ENCODE measurements around the gene CTSZ.
"Not testable (repeated sequence)": the region's sequence is repeated elsewhere in the genome, so short reads cannot be mapped to it uniquely, and the experiment has no call there.

Gene CTSZ

DNA sequence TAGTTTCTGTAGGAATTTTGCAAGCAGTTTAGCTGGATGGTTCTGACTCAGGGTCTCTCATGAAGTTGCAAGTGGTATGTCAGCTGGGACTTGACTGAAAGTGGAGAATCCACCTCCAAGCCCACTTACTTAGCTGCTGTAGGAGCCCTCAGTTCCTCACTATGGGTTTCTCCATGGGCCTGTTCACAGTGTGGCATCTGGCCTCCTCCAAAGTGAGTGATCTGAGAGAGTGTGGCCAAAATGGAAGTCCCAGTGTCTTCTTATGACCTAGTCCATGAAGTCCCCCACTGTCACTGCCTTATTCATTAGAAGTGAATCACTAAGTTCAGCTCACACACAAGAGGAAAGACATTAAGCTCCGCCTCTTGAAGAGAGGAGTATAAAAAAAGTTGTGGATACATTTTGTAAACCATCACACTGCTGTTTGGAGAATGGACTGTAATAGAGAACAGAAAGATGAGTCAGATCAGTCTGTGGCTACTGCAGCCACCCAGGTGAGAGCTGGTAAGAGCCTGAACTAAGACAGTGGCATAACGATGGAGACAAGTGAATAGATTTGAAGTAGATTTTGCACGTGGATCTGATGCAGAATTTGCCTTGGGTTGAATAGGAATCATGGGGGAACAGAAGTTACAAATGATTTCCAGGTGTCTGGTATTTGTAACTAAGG, 30.9 kb downstream of the CTSZ start:
- no peak for DNase-seq

DNA sequence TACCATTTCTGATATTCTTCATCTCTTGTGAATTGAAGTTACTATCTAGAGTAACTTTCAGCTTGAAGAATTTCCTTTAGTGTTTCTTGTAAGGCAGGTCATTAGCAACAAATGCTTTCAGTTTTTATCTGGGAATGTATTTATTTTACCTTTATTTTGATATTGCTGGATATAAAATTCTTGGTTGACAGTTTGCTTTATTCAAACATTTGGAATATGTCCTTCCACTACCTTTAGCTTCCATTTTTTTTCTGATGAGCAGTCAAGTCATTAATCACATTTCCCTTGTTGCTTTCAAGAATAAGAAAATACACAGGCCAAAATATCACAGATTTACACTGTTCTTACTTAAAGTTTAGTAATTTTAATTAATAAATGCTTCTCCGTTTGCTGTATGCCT, 31.7 kb downstream of the CTSZ start:
- no peak for DNase-seq

DNA sequence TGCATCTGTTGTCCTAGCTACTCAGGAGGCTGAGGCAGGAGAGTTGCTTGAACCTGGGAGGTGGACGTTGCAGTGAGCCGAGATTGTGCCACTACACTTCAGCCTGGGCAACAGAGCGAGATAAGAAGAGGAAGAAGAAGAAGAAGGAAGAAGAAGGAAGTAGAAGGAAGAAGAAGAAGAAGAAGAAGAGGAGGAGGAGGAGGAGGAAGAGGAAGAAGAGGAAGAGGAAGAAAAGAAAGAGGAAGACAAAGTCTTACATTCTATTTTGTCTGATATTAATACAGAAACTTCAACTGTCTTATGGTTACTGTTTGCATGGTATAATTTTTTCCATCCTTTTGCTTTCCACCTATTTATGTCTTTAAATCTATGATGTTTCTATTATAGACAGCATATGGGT, 33.2 kb downstream of the CTSZ start:
- DNase-seq: no peak

DNA sequence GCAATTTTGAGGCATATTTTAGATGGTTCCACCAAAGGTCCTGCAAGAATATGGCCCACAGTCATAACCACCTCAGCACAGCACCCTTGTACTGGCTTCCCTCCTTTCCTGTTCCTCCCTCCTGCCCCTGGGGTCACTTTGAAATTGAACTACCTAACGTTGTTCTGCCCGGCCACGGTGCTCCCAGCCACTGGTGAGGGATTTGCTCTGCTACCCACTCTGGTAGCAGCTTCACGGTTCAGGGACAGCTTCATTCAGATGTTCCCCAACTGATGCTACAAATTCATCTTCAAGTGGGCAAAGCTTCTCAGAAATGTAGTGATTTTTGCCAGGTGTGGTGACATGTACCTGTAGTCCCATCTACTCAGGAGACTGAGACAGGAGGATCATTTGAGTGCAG, 33.9 kb downstream of the CTSZ start:
- no peak for DNase-seq

DNA sequence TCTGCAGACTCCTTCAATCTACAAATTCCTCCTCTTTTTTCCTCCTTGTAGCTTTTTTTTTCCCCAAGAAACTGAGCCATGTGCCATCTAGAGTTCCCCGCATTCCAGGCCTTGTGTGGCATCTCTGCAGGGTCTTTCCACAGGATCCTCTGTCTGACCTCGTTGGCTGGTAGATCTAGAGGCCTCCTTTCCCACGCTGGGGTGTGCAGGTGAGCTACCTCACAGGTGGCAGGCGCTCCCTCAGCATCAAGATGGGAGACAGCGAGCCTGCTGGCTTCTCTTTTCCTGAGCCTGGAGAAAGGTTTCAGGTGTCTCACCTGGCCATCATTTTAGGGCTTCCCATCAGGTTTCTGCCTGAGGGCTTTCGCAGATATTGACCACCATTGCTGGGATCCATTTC, 35.6 kb downstream of the CTSZ start:
- DNase-seq: no peak

DNA sequence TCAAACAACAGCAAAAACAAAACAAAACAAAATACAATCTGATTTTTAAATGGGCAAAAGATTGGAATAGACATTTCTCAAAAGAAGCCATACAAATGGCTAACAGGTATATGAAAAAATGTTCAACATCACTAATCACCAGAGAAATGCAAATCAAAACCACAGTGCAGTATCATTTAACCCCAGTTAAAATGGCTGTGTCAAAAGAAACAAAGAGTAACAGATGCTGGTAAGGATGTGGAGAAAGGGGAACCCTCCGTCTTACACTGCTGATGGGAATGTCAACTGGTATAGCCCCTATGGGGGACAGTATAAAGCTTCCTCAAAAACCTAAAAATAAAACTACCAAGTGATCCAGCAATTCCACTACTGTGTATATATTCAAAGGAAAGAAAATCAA, 36.9 kb downstream of the CTSZ start:
- DNase-seq: no peak

DNA sequence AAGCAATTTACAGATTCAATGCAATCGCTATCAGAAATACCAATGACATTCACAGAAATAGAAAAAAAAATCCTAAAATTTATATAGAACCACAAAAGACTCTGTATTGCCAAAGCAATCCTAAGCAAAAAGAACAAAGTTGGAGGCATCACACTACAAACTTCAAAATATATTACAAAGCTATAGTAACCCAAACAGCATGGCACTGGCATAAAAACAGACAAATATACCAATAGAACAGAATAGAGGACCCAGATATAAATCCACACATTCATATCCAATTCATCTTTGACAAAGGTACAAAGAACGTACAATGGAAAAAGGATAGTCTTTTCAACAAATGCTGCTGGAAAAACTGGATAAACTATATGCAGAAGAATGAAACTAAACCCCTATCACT, 37.6 kb downstream of the CTSZ start:
- DNase-seq: no peak

DNA sequence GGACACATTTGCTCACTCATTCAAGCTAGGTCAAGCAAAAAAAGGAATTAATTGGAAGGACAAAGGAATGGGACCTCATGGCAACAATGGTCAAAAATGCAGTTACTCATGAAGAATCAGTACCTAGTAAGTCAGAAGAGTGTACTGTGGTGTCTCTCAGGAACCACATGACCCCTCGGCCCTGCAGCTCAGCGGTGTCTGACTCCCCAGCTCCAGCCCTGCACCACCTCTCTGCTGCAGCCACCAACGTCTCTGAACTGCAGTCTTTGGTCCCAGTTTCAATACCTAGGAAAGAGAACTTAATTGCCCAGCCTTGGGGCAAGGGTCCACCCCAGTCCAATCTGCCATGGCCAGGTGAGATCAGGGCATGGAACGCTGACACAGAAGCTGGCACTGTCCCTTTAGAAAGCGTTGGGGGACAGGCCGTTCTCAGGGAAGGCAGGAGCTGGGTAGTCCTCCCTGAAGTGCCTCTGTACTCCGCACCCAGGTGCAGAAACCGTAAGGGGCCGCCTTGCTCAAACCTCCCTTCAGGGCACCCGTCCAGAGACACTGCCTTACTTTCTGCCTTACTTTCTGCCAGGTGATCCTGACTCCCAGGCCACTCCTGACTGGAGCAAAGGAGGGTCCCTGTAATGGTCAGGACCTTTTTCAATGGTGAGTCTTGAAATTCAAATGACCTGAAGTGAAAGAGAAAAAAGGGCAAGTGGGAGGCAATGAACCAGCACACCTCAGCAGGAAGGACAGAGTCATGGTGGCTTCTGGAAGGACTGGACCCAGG, 39.2 kb downstream of the CTSZ start:
- DNase-seq: no peak

DNA sequence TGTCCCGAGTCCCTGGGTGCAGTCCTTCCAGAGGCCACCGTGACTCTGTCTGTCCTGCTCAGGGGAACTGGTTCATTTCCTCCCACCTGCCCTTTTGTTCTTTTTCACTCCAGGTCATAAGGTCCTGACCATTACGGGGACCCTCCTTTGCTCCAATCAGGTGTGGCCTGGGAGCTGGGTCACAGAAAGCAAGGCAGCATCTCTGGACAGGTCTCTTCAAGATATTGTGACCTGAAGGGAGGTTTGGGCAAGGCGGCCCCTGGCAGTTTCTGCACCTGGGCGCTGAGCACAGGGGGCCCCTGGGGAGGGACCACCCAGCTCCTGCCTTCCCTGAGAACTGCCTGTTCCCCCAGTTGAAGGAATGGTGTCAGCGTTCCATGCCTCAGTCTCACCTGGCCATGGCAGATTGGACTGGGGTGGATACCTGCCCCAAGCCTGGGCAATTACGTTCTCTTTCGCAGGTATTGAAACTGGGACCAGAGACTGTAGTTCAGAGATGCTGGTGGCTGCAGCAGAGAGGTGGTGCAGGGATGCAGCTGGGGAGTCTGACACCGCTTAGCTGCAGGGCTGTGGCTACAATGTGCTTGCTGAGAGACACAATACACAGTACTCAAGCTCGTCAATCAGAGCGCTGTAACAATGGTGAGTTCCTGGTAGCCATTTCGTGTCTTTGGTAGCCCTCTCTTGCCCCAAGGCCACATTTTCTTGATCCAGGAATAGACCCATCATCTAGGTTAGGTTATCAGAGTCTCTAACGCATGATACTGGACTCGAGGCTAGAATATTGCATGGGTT, 41.6 kb downstream of the CTSZ start:
- no peak for DNase-seq

DNA sequence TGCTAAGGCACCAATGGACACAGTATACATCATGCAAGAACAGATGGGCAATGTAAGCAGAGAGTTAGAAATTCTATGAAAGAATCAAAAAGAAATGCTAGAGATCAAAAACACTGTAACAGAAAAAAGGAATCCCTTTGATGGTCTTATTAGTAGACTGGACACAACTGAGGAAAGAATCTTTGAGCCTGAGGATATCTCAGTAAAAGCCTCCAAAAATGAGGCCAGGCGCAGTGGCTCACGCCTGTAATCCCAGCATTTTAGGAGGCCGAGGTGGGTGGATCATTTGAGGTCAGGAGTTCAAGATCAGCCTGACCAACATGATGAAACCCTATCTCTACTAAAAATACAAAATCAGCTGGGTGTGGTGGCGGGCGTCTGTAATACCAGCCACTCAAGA, 43.1 kb downstream of the CTSZ start:
- DNase-seq: not testable (repeated sequence)

DNA sequence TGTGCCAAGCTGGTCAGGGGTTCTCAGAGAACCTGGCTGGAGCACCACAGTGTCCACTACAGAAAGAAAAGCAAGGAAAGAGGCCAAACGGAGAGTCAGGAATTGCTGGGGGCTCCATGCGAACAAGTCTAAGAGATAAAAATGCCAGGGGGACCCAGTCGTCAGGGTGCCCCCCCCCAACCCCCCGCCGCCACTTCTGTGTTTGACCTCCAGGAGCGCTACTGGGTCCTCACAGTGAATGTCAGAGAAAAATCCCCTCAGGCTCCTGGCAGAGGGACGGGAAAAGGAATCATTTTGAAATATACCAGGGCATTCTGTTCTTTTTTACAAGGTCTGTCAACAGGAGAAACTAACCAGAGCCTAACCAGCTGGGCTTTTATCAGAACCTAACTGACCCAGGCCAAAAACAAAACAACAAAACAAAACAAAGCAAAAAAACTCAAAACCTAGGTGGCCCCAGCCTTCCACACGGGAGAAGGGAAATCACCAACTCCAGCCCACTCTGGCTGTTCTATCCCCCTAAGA, 43.9 kb downstream of the CTSZ start:
- DNase-seq: no peak

DNA sequence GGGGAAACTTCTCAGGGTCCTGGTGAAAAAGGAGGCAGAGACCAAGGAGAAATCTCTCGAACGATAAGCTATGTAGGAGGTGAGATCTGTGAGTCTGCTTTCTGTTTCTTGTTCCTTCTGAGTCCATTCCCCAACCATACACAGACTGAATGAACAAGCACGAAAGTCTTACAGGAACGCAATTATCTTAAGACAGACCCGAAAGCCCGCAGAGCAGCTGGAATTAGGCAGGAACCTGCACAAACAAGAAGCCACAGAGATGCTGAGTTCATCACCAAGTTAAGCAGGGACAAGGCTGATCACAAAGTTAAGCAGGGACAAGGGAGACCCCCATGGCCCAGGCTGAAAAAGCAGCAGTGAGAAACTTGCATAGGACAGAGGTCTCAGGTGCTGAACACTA, 47.4 kb downstream of the CTSZ start:
- no peak for DNase-seq

DNA sequence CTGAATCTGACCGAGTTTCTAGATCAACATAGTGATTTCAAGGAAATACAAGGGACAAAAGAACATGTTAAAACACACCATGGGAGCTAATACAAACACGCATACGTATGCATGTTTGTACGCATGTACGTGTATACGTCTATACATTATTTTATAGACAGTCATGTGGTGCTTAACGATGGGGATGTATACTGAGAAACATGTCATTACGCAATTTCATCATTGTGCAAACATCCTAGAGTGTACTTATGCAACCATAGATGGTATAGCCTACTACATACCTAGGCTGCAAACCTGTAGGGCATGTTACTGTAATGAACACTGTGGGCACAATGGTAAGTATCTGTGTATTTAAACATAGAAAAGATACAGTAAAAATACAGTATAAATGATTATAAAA, 51.0 kb downstream of the CTSZ start:
- DNase-seq: no peak

DNA sequence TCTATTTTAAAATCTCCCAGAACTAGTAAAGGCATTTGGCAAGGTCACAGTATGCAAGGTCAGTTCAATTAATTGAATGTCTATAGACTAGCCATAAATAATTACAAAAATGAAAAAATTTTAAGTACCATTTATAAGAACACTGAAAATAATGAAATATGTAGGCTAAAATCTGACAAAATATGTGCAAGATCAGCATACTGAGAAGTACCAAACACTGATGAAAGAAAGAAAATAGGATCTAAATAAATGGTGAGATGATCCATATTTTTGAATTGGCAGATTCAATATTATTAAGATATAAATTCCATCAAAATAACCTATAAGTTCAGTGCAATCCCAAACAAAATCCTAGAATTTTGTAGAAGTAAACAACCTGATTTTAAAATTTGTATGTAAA, 54.0 kb downstream of the CTSZ start:
- DNase-seq: no peak

DNA sequence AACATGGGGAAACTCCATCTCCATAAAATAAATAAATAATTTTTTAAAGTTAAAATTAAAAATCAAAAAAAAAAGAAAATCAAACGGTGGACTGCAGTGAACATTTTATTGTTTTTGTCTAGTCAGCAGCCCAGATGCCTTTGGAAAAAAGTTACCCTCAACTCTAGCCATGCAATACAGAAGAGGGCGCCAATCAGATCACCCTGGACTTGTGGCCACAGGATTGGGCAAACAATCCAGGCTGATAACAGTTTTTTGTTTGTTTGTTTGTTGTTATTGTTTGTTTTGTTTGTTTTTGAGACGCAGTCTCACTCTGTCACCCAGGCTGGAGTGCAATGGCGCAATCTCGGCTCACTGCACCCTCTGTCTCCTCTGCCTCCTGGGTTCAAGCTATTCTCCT, 56.5 kb downstream of the CTSZ start:
- no peak for DNase-seq

DNA sequence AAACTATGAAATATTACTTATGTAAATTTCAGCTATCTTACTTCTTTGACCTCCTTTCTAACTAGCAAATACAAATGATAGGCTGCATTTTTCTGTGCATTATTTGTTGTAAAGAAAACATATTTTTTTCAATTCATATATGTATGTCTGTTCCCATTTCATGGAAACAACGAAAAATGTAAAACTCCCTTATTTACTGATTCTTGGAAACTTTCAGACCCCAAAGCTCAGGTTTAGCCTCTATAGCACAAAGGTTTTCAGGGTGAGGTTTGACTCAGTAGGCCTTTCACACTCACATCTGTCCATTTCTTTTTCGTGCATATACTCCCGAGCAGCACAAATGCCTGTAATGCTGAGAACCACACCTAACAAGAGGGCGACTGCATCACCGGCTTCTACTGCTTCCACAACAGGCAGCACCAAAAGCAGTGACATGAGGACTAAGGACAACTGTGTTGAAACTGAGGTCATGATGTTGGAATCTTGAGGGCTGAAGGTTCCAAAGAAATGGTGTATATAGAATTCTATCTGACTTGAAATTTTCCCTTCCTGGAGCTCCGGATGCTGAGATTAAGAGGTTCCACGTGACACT, 59.2 kb downstream of the CTSZ start:
- not testable (repeated sequence) for DNase-seq

DNA sequence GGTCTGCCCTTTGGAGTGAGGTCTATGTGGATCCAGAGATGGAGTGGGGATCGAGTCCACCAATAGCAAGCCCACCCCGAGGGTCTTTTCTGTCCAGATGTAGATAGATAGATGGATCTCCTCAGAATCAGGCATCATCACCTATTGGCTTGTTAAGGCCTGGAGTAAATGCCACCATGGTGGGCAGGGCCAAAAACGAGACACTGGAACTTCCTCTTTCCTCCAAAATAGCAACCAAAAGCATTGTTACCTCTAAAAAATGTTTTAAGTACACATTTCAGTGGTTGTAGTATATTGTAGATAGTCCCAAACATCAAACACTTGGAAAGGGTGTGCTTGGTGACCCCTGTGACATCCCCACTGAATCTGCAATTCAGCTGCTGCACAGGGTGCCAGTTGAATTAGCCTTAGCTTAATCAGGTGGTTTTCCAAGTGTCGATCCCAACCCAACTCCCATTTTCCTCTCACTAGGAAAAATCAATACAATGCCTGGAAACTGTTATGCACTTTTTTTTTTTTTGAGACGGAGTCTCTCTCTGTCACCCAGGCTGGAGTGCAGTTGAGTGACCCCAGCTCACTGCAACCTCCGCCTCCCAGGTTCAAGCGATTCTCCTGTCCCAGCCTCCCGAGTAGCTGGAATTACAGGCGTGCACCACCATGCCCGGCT, 61.0 kb downstream of the CTSZ start:
- DNase-seq: no peak
